MCF 10A (cell line): ENCODE data around the gene SLC4A1. TPM values are rescaled to one million over a fixed set of nuclear protein-coding genes. Genes with fewer than 3 reads are reported as not detected.

Experiments
- BruUV-seq: library from RNA; stranded (reverse); fragments of 400-500 nt; replicated peaks from 2 replicates; lab custom pipeline; 2021; lab: Mats Ljungman, UMichigan
- CTCF ChIA-PET: fragments of 300-600 bp; sonication (Branson Sonifier 250); formaldehyde crosslinking; extraction: SDS; loops from one replicate; lab custom pipeline; 2021; ENCODE audit warnings: antibody characterized with exemption, inconsistent platforms; lab: Yijun Ruan, JAX
- POLR2A ChIA-PET: fragments of 300-600, 350-650 bp; sonication (Branson Sonifier 250); formaldehyde crosslinking; extraction: SDS; loops from one replicate; lab custom pipeline; 2020; ENCODE audit warnings: antibody characterized with exemption, inconsistent platforms; lab: Yijun Ruan, JAX
- DNase-seq: peaks from one replicate; pipeline ENCODE4 v3.0.0-alpha.2; 2018; ENCODE audit not compliant: unreplicated experiment
- H3K27ac Mint-ChIP-seq: one replicate; pipeline ENCODE4 v1.8.0; 2022; ENCODE audit warnings: mild to moderate bottlenecking, low read depth, mixed read lengths; ENCODE audit not compliant: unreplicated experiment
- H3K27me3 Mint-ChIP-seq: one replicate; pipeline ENCODE4 v1.8.0; 2022; ENCODE audit warnings: mixed read lengths; ENCODE audit not compliant: insufficient read depth, unreplicated experiment
- H3K36me3 Mint-ChIP-seq: one replicate; pipeline ENCODE4 v1.8.0; 2022; ENCODE audit warnings: mild to moderate bottlenecking, moderate library complexity, mixed read lengths; ENCODE audit not compliant: insufficient read depth, unreplicated experiment
- H3K4me1 Mint-ChIP-seq: one replicate; pipeline ENCODE4 v1.8.0; 2022; ENCODE audit warnings: mixed read lengths; ENCODE audit not compliant: insufficient read depth, unreplicated experiment
- H3K4me3 Mint-ChIP-seq: one replicate; pipeline ENCODE4 v1.8.0; 2022; ENCODE audit warnings: mild to moderate bottlenecking, moderate library complexity, mixed read lengths; ENCODE audit not compliant: unreplicated experiment
- H3K9me3 Mint-ChIP-seq: one replicate; pipeline ENCODE4 v1.8.0; 2022; ENCODE audit warnings: mixed read lengths; ENCODE audit not compliant: unreplicated experiment
- intact Hi-C: fragments of 100-400 bp; cut with micrococcal nuclease; formaldehyde crosslinking; loops from 2 replicates; pipeline ENCODE4 v1.14.1; 2022
- total RNA-seq: library from RNA; stranded (reverse); gene quantifications from 2 replicates; pipeline ENCODE4 v1.2.3, GENCODE V29; 2022
- TF ChIP-seq, protein P1 (sequence below): fragments of 200-600 bp; IDR thresholded peaks from one replicate; pipeline ENCODE4 v1.8.0; 2022; ENCODE audit warnings: antibody characterized with exemption, mild to moderate bottlenecking; ENCODE audit not compliant: unreplicated experiment

Gene SLC4A1
- total RNA-seq, 1 experiment from 2014 or later = not detected

DNA sequence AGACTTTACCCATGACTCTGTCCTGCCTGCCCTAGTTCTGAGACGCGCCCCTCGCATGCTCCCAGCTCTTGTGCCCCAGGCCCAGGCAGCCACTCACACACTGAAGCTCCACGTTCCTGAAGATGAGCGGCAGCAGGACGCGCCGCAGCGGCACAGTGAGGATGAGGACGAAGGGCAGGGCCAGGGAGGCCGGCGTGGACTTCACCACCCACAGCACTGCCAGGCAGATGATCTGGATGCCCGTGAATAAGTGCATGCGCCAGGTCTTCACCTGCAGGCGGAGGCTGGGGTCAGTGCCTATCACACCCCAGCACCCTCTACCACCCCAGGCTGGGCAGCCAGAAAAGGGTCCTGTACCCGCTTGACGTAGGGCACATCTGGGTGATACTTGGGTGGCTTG is 16.9 kb downstream of the SLC4A1 start:
- Mint-ChIP-seq H3K4me1 (no peaks in the 10 kb centered on the region), H3K9me3 (no peaks in the 10 kb centered on the region), H3K36me3 (no peaks in the 10 kb centered on the region), H3K27ac (no peak overlapping the region), H3K27me3 (peaks cover 22% of the 10 kb centered on the region), H3K4me3 (no peak overlapping the region)
- CTCF ChIA-PET = interaction anchor here (0.5 kb wide), 1 partner anchor 19 kb away, joined by 4 read pairs; no protein-coding TSS in a partner anchor
- no TSS peak for BruUV-seq
- POLR2A ChIA-PET = no interaction called here
- intact Hi-C loops = no loop called here
- DNase-seq = no peak
- TF ChIP-seq, protein P1, sequence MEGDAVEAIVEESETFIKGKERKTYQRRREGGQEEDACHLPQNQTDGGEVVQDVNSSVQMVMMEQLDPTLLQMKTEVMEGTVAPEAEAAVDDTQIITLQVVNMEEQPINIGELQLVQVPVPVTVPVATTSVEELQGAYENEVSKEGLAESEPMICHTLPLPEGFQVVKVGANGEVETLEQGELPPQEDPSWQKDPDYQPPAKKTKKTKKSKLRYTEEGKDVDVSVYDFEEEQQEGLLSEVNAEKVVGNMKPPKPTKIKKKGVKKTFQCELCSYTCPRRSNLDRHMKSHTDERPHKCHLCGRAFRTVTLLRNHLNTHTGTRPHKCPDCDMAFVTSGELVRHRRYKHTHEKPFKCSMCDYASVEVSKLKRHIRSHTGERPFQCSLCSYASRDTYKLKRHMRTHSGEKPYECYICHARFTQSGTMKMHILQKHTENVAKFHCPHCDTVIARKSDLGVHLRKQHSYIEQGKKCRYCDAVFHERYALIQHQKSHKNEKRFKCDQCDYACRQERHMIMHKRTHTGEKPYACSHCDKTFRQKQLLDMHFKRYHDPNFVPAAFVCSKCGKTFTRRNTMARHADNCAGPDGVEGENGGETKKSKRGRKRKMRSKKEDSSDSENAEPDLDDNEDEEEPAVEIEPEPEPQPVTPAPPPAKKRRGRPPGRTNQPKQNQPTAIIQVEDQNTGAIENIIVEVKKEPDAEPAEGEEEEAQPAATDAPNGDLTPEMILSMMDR = no peak

- Mint-ChIP-seq H3K4me1 (no peaks in the 10 kb centered on the region), H3K4me3 (no peak overlapping the region), H3K27me3 (peaks cover 8% of the 10 kb centered on the region), H3K27ac (no peak overlapping the region), H3K36me3 (no peaks in the 10 kb centered on the region), H3K9me3 (no peaks in the 10 kb centered on the region)
- intact Hi-C loops = no loop called here
- BruUV-seq = no TSS peak
- ChIA-PET CTCF (interaction anchor here (0.7 kb wide), 1 partner anchor 14 kb away, joined by 3 read pairs; no protein-coding TSS in a partner anchor), POLR2A (no interaction called here)
- TF ChIP-seq, protein P1 = no peak
- no peak for DNase-seq
Measured at GRCh38 chr17:44249501-44250246, 18.3 kb downstream of the SLC4A1 start.

- DNase-seq = no peak
- H3K4me3 Mint-ChIP-seq = no peak overlapping the region
- H3K27ac Mint-ChIP-seq = no peak overlapping the region
- no peaks in the 10 kb centered on the region for H3K4me1 Mint-ChIP-seq
- H3K27me3 Mint-ChIP-seq = no peaks in the 10 kb centered on the region
- ChIA-PET POLR2A (no interaction called here), CTCF (no interaction called here)
- H3K36me3 Mint-ChIP-seq = no peaks in the 10 kb centered on the region
- BruUV-seq = no TSS peak
- TF ChIP-seq, protein P1 = no peak
- intact Hi-C loops = no loop called here
- H3K9me3 Mint-ChIP-seq = no peaks in the 10 kb centered on the region
Measured at GRCh38 chr17:44247876-44248736, 19.8 kb downstream of the SLC4A1 start.

DNA sequence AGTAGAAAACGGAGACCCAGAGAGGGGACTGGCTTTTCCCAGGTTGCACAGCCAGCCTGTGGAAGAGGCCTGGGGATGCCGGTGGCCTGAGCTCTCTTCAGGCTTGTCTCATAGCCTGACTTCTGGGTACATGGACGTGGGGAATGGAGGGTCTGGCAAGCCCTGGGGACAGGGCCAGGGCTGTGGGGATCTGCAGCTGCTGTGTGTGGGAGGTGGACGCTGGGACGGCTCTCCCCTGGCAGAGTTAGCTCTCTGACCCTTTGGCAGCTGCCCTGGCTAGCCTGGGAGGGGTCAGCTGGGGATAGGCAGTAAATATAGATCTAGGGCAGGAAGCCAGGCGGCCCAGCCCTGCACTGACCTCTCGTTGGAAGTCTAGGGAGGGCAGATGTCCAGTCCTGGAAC is 20.5 kb downstream of the SLC4A1 start:
- ChIA-PET CTCF (interaction anchor here (0.7 kb wide), 1 partner anchor 35 kb away, joined by 3 read pairs; no protein-coding TSS in a partner anchor), POLR2A (no interaction called here)
- TF ChIP-seq, protein P1 = no peak
- Mint-ChIP-seq H3K4me1 (no peaks in the 10 kb centered on the region), H3K4me3 (no peak overlapping the region), H3K27me3 (no peaks in the 10 kb centered on the region), H3K9me3 (no peaks in the 10 kb centered on the region), H3K27ac (no peak overlapping the region), H3K36me3 (no peaks in the 10 kb centered on the region)
- no peak for DNase-seq
- no TSS peak for BruUV-seq
- intact Hi-C loops = no loop called here
